Measurements from ENCODE around the gene COL4A2.
A peak's percentile ranks its signal among the peaks of the same experiment; 100 is the strongest.

Gene COL4A2

DNA sequence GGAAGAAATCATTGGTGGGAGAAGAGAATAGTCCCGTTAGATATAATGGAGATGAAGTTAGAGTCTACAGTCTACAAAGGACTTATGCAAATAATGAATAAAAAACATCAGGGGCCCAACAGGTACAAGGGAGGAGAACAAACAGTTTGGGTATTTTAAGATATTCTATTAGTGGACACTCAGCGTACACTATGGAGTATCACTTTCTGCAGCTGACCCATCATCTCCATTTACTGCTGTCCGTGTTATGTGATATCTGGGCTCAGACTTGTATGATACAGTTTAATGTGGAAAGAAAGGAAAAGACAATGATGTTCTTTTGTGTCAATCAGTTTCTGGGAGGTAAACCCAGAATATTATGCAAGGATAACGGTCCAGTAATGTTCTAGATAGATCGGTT lies 128.2 kb downstream of the COL4A2 start:
- TF ChIP-seq, protein P1, sequence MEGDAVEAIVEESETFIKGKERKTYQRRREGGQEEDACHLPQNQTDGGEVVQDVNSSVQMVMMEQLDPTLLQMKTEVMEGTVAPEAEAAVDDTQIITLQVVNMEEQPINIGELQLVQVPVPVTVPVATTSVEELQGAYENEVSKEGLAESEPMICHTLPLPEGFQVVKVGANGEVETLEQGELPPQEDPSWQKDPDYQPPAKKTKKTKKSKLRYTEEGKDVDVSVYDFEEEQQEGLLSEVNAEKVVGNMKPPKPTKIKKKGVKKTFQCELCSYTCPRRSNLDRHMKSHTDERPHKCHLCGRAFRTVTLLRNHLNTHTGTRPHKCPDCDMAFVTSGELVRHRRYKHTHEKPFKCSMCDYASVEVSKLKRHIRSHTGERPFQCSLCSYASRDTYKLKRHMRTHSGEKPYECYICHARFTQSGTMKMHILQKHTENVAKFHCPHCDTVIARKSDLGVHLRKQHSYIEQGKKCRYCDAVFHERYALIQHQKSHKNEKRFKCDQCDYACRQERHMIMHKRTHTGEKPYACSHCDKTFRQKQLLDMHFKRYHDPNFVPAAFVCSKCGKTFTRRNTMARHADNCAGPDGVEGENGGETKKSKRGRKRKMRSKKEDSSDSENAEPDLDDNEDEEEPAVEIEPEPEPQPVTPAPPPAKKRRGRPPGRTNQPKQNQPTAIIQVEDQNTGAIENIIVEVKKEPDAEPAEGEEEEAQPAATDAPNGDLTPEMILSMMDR (IDR thresholded peaks at IDR 0.05; ENCODE audit: unreplicated experiment in 3 of 3), result no peak
- H3K36me3 Mint-ChIP-seq (ENCODE audit: low read depth), result peaks cover 91% of the 10 kb centered on the region
- no peaks in the 10 kb centered on the region for H3K9me3 Mint-ChIP-seq
- H3K4me1 Mint-ChIP-seq, result peaks cover 49% of the 10 kb centered on the region
- H3K27ac Mint-ChIP-seq, result peak overlapping the region in 1 of 3 experiments; percentile 21
- no peaks in the 10 kb centered on the region for H3K27me3 Mint-ChIP-seq (ENCODE audit: low read depth)
- no peak overlapping the region for H3K4me3 Mint-ChIP-seq

GRCh38 chr13:110436276-110436675 lies 129.2 kb downstream of the COL4A2 start:
- Mint-ChIP-seq H3K4me1 (peaks cover 47% of the 10 kb centered on the region), H3K36me3 (ENCODE audit: low read depth) (peaks cover 88% of the 10 kb centered on the region), H3K4me3 (no peak overlapping the region), H3K9me3 (no peaks in the 10 kb centered on the region), H3K27ac (peak overlapping the region in 2 of 3 experiments; percentile 44 to 52), H3K27me3 (ENCODE audit: low read depth) (no peaks in the 10 kb centered on the region)
- TF ChIP-seq, protein P1 (IDR thresholded peaks at IDR 0.05; ENCODE audit: unreplicated experiment in 3 of 3), result no peak

DNA sequence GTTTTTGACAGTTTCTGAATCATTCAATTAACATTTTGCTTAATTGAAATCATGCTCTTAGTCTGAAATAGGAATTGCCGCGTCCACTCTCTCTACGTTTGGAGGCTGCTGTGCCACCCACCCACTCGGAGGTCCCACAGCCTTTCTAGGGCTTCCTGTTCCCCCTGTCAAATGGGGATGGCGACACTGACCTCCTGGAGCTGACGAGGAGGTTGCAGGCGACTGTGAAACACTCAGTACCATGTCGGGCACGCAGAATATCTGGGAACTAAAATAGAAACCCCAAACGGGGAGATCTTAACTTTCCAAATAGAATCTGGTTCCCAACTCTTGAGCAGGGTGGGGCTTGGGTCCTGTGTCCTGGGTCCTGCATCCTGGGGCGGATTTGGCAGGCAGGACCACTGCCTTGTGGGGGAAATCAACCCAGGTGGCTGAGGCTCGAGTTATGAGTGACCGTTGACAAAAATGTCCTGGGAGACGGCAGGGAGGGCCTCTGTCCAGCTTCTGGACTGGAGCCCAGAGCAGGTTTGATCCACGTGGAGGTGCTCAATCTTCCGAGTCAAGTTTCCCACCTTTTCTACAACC lies 129.8 kb downstream of the COL4A2 start:
- TF ChIP-seq, protein P1 (IDR thresholded peaks at IDR 0.05; ENCODE audit: unreplicated experiment in 3 of 3), result no peak
- Mint-ChIP-seq H3K36me3 (ENCODE audit: low read depth) (peaks cover 88% of the 10 kb centered on the region), H3K27me3 (ENCODE audit: low read depth) (no peaks in the 10 kb centered on the region), H3K4me3 (no peak overlapping the region), H3K4me1 (peaks cover 41% of the 10 kb centered on the region), H3K27ac (peak overlapping the region in 1 of 3 experiments; percentile 82), H3K9me3 (no peaks in the 10 kb centered on the region)

GRCh38 chr13:110438211-110438610 lies 131.1 kb downstream of the COL4A2 start:
- H3K4me3 Mint-ChIP-seq, result no peak overlapping the region
- peak overlapping the region in 1 of 3 experiments; percentile 82 for H3K27ac Mint-ChIP-seq
- no peaks in the 10 kb centered on the region for H3K9me3 Mint-ChIP-seq
- TF ChIP-seq, protein P1 (IDR thresholded peaks at IDR 0.05; ENCODE audit: unreplicated experiment in 3 of 3), result no peak
- H3K27me3 Mint-ChIP-seq (ENCODE audit: low read depth), result no peaks in the 10 kb centered on the region
- peaks cover 35% of the 10 kb centered on the region for H3K4me1 Mint-ChIP-seq
- peaks cover 83% of the 10 kb centered on the region for H3K36me3 Mint-ChIP-seq (ENCODE audit: low read depth)

DNA sequence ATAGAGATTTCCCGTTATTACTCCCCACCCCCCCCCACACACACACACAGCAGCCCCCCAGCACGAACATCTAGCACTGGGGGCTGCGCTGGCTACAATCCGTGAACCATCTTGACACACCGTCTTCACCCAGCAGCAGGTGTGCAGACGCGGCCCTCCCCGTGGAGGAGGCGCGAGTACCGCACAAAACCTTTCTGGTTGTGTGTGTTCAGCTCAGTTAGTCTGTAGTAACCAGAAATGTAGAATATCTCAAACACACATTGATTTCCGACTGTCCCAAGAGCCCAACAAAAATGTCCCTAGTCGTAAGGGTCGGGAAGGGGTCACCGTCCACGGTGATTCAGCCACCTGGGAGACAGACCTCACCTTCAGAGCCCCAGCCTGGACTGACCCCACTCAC lies 131.7 kb downstream of the COL4A2 start:
- H3K9me3 Mint-ChIP-seq, result no peaks in the 10 kb centered on the region
- H3K4me3 Mint-ChIP-seq, result no peak overlapping the region
- H3K36me3 Mint-ChIP-seq (ENCODE audit: low read depth), result peaks cover 78% of the 10 kb centered on the region
- H3K27me3 Mint-ChIP-seq (ENCODE audit: low read depth), result no peaks in the 10 kb centered on the region
- H3K27ac Mint-ChIP-seq, result peak overlapping the region in 1 of 3 experiments; percentile 56
- peaks cover 32% of the 10 kb centered on the region for H3K4me1 Mint-ChIP-seq
- TF ChIP-seq, protein P1 (IDR thresholded peaks at IDR 0.05; ENCODE audit: unreplicated experiment in 3 of 3), result no peak
